HUDEP-2 (cell line): ENCODE data around the gene CNNM2.
A peak's percentile ranks its signal among the peaks of the same experiment; 100 is the strongest.
"Not testable (repeated sequence)": the region's sequence is repeated elsewhere in the genome, so short reads cannot be mapped to it uniquely, and the experiment has no call there.

Experiments
- DNase-seq, 76 experiments: peaks; one replicate each; lab custom pipeline; 2025; ENCODE audit not compliant: unreplicated experiment in 76 of 76; lab: John Stamatoyannopoulos, UW

Gene CNNM2

GRCh38 chr10:102964713-102965112 is 46.6 kb downstream of the CNNM2 start:
- DNase-seq, result no peak

DNA sequence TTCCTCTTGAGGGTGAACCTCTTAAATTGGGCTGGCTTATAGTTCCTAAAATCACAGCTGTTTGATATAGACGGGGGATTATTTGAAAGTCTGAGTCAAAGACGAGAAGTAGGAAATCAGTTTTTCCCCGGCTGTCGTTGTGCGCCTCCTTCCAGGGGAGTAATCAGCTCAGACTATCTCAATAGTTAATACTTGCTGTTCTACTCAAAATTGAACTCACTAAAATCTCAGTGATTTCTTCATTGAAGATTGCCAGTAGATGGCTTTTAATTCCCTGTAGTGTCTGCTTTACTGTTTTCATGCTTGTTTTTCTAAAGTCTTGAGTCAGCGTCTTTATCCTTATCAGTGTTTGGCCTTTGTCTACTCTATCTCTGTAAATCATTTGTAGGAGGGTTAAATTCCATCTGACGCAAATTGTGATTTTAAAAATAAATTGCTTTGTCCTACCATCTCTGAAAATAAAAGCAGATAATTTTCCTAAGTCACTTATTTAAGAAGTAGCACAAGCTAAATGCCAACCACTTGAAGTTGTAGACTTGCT is 47.3 kb downstream of the CNNM2 start:
- no peak for DNase-seq

DNA sequence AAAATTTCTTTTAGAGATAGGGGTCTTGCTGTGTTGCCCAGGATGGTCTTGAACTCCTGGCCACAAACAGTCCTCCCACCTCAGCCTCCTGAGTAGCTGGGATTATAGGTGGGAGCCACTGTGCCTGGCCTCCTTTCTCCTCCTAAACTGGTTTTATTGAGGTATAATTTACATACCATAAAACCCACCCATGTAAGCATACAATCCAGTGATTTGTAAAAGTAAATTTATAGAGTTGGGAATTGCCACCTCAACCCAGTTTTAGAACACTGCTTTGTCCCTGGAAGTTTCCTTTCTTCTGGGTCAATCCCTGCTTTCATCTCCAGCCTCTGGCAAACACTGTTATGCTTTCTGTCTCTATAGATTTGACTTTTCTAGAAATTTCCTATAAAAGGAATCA is 49.0 kb downstream of the CNNM2 start:
- DNase-seq, result no peak

- no peak for DNase-seq
Observed at GRCh38 chr10:102970562-102971340, 52.7 kb downstream of the CNNM2 start.

- DNase-seq, result no peak
Observed at GRCh38 chr10:102975483-102976379, 57.6 kb downstream of the CNNM2 start.

DNA sequence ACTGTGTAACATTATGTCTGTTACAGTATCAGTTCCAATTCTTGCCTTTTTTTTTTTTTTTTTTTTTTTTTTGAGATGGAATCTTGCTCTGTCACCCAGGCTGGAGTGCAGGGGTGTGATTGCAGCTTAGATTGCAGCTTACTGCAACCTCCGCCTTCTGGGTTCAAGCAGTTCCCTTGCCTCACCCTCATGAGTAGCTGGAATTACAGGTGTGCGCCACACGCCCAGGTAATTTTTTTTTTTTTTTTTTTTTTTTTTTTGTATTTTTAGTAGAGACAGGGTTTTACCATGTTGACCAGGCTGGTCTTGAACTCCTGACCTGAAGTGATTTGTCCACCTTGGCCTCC is 58.3 kb downstream of the CNNM2 start:
- DNase-seq, result not testable (repeated sequence)

- DNase-seq, result no peak
Observed at GRCh38 chr10:102982296-102982695, 64.2 kb downstream of the CNNM2 start.

DNA sequence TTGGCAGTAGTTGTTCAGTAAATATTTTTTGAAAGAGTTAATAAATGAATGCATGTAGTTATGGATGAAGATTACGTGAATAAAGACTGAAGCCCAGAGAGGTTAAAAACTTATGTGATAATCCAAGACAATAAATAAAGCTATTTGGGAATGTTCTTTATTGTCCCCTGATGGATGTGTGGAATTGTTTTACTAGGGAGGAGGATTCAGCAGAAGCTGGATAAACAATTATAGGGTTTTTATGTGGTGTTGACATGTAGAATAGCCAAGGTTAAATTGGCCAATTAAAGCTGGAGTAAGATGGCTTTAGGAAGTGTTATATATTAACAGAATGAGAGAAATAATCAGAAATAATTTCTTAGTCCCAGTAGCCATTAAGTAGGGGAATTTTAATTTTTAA is 66.0 kb downstream of the CNNM2 start:
- no peak for DNase-seq

GRCh38 chr10:102985811-102986210 is 67.7 kb downstream of the CNNM2 start:
- DNase-seq, result no peak

GRCh38 chr10:102988404-102989314 is 70.6 kb downstream of the CNNM2 start:
- peak in 74 of 76 experiments; percentile 10 to 99 (median 76) for DNase-seq

DNA sequence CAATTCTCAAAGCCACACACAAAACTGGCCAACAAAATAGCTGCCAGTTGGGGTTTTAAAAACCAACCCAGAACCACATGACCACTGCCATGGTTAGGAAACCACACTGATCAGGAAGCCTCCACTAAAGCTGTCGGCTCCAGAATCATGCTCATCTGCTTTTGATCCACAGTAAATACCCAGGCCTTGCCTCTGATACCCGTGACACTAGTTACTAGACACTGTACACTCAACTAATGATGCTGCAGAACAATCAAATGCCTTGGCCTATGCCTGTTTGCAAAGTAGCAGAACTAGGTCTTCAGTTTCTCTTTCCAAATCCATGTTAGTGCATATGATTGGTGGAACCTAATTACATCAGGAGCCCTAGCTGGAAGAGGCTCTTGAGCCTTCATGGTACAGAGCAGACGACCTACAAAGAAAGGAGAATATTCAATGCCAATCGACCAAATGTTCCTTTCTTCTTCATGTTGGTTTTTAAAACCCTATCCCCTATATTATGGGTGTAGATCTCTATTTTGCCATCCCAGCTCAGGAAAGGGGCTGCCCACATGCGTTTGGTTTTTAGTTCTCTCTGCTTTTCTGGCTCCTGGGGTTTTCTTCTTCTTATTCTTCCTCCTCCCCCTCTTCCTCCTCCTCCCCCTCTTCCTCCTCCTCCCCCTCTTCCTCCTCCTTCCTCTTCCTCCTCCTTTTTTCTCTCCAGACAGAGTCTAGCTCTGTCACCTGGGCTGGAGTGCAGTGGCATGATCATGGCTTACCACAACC is 76.6 kb downstream of the CNNM2 start:
- peak in 3 of 76 experiments; percentile 18 to 38 (median 23) for DNase-seq

GRCh38 chr10:102996876-102997275 is 78.8 kb downstream of the CNNM2 start:
- no peak for DNase-seq

GRCh38 chr10:102997998-102998397 is 79.9 kb downstream of the CNNM2 start:
- DNase-seq, result no peak

DNA sequence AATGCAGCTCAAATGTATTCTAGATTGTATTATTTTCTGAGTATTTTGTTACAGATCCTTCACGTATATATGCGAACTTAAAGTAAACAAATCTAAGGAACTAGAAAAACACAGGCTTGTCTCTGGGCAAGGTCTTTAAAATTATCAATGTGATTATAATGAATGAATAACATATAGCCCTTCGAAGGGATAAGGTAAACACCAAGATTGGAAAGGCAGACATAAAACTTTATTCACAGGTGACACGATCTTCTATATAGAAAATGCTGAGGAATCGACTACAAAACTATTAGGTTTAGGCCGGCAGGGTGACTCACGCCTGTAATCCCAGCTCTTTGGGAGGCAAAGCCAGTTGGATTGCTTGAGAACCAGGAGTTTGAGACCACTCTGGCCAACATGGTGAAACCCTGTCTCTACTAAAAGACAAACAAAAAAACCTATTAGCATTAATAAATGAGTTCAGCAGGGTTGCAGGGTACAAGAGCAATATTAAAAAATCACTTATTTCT is 80.4 kb downstream of the CNNM2 start:
- DNase-seq, result no peak

- DNase-seq, result not testable (repeated sequence)
Observed at GRCh38 chr10:103000050-103000449, 82.0 kb downstream of the CNNM2 start.

- DNase-seq, result no peak
Observed at GRCh38 chr10:103007017-103007416, 88.9 kb downstream of the CNNM2 start.

GRCh38 chr10:103013416-103013815 is 95.3 kb downstream of the CNNM2 start:
- DNase-seq, result no peak

GRCh38 chr10:103019425-103019824 is 101.3 kb downstream of the CNNM2 start:
- no peak for DNase-seq

DNA sequence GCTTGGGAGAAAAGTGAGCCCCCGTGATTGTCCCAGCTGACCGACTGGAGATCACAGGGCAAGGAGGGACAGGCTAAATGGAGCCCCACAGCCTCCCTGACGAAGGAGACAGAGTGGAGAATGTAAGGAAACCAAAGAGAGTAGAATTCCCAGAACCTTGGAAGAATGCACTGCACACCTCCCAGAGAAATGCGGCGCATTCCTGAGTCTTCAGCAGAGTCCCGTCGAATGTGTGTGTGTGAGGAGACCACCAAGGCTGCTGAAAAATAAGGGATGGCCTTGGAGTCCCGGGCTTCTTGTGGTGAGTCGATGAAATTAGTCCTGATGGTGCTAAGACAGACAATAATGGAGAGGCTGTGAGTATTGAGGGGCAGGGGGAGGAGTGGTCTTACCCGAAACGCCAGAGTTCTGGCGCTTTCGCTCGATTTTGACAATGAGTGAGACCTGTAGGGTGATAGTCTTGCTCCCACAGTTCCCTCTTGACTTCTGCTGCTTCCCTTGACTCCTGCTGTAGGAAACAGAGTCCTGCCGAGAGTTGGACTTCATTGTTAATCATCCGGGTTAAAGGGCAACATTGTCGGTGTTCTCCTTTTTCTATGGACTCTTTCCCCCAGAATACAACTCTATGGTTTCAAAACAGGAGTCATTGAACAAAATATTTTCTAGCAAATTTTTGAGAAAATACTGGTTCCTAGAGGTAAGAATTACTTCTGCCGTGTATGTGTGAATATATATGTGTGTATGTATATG is 103.2 kb downstream of the CNNM2 start:
- no peak for DNase-seq
